DMS114 treated with DMSO at 0.1 percent for 48 hours (cell line): ENCODE measurements around the gene TTC24.
"Not testable (repeated sequence)": the region's sequence is repeated elsewhere in the genome, so short reads cannot be mapped to it uniquely, and the experiment has no call there.

Experiments
- DNase-seq: peaks from one replicate; lab custom pipeline; 2025; ENCODE audit not compliant: unreplicated experiment; lab: John Stamatoyannopoulos, UW

TTC24 gene

DNA sequence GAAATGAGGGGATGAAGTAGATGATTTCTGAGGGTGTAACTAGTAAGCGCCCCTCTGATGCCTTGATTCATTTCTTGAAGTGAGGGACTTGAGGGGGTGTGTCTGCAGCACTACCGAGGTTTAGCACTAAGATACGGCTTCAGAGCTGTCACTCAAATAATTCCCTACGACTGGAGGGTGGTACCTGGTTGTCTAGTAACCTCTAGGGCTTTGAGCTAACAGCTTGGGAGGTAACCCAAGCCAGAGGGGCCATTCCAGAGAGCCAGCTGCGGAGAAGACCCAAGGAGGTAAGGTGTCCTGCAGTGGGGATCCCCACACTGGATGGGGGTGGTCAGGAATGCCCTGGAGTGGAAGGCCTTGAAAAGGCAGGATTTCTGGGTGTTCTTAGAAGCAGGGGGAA lies at the start of gene TTC24:
TTC24 (plus strand) TSS at position 252 of the 400 bp plus-strand sequence. CDS start 1,642 bp downstream, outside the sequence.
- no peak for DNase-seq

DNA sequence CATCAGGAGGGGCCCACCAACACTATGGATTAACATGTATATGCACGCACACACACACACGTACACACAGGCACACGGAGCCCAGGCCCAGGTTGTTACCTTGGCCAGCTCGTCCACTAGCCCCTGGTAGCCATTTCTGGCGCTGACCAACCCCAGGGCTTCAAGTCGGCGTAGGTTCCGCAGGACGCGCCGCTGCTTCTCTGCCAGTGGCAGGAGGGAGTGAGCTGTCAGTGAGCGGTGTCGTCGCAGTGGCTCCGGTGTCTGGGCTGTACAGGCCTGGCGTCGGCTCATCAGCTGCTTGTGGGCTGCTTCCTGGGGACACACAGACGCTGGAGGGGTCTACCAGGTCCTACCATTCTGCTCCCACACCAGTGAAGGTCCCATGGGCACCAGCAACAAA lies 49.5 kb upstream of the TTC24 start:
- no peak for DNase-seq

DNA sequence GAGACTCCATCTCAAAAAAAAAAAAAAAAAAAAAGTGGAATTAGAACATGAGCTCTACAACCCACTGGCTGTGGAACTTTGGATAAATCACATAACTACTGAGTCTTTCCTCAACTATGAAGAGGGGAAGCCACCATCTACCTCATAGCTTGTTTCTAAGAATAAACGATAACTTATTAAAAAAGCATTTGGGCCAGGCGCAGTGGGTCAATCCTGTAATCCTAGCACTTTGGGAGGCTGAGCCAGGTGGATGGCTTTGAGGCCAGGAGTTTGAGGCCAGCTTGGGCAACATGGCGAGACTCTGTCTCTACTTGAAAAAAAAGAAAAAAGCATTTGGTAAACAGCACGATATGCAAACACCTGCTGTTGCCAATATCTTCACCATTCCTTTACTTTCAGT lies 47.1 kb upstream of the TTC24 start:
- no peak for DNase-seq

DNA sequence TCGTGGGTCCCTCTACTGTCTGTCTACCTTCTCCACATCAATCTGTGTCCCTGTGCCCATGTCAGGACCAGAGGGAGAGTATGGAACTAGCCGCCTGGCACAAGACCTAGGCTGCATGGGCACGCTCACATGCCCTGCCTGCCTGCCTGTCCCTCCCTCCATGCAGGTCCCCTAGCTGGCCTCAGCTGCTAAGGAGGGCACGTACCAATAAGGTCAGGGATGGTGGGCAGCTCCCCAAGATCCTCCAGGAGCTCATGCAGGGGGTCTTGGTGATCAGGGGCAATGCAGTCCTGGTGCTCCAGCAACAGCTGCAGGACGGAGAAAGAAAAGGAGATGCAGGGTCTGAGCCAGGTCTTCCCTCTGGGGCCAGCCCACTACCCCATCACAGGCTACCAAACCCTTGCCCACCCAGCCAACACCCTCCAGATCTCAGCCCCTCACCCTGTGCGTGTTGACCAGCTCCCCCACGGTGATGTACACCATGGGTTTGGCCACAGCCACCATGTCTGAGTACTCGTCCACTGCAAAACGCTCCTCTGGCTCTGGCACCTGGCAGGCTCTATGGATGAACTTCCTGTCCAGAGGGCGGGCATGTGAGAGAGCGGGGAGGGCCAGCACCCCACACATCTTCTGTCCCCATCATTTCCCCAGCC lies 45.8 kb upstream of the TTC24 start:
- no peak for DNase-seq

DNA sequence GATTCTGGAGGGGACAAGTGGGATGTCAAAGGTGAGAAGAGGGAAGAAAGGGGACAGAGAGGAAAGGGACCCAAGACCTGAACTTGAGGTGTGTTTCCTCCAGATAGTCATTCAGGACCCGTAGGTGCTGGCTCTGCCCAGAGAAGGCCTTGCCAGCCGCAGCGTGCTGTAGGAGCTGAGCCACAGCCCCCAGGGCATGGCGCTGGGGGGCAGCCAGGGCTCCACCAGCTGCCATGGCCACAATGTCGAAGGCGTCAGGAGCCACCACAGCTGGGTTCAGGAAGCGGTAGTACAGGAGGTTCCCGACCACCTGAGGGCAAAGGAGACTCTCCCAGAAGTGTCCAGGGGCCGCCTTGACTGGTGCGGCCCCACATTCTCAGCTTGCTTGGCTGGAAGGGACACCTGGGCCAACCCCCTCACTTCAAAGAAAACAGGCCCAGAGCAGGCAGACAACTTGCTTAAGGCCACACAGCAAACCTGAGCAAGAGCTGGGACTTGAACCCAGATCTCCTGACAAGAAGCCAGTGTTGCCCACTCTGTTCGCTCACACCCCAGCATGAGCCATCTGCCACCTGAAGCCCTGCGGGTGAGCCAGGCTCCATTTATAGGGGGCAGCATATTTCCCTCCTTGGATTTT lies 45.0 kb upstream of the TTC24 start:
- DNase-seq = no peak

DNA sequence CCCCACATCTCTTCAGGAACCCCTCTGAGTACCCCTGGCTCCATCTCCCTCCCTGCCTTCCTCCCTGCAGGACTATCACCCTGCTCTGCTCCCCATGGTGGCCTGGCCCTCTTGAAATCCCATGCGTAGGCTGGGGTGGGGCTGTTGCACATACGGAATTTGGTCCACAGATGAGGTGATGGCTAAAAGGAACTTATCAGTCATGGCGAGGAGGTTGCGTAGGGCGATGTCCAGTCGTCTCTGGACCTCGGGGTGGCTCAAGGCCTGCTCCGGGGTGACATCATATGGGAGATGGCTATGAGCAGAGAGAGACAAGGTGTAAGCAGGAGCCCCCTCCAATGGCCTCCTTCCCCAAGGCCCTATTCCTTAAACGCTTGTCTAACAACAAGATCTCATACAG lies 42.5 kb upstream of the TTC24 start:
- no peak for DNase-seq

DNA sequence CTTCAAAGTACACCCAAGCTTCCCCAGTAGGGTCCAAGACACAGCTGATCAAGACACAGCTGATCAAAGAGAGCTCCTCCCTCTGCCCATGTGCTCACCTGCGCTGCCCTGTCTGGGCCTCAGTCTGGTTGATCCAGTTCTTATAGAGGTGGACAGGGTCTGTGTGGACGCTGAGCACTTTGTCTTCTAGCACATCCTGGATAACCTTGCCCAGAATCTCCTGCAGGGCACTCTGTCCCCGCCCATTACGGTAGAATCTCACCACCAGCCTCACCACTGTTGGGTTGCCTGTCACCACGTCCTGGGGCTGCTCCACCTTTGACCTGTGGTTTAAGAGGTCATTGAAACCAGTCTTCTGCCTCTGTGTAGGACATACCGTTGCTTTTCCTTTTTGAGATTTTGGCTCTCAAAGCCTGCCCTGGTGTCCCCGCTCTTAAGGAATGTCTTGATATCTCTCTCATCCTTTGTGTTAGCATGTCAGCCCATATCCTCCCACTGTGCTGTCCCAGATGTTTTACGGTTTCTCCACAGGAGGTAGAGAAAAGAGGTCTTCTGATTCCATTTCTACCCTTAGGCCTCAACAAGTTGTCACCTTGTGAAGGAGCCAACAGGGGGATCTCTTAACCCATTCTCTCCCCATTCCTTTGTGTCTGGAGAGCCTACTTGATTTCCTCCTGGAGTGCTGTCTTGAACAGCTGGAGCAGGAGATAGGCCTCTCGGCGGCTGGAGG lies 40.6 kb upstream of the TTC24 start:
- DNase-seq = no peak

DNA sequence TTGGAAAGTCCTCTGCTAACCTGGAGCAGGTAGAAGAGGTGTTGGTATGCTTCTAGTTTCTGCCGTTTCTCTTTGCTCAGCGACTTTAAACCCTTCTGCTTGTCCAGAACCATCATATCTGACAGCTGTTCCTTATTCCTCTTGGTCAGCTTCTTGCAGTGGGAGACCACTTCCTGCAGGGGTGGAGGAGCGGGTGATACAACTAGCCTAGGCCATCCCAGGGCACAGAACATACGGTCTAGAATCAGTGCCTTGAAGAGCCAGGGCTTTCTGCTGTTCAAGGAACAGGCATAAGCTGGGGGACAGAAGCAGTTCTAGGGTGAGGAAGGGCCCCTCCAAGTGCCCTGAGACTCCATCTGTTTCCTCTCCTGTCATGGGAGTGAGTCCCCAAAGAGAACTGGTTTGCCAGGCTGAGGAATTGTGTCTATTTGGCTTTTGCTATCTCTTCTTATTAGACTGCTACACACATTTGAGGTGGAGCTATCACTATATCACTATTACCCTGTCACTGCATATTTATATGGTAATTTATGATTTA lies 39.6 kb upstream of the TTC24 start:
- no peak for DNase-seq

DNA sequence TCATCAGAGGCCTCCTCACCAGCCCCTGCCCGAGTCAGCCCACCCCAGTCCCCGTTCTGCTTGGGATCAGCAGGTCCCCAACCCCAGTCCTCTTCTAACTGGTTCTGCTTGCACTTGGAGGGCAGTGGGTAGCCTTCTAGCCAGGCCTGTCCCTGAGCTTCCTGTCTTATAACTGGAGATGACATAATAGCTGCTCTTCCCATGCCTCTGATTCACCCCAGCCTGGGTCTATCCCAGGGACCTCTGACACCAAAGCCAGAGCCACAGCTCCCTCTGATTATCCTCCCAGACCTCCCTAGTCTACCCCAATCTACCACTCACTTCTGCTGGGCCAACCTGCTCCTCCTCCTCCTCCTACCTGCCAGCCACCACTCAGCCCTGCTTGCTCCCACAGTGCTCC lies 38.6 kb upstream of the TTC24 start:
- DNase-seq = no peak

DNA sequence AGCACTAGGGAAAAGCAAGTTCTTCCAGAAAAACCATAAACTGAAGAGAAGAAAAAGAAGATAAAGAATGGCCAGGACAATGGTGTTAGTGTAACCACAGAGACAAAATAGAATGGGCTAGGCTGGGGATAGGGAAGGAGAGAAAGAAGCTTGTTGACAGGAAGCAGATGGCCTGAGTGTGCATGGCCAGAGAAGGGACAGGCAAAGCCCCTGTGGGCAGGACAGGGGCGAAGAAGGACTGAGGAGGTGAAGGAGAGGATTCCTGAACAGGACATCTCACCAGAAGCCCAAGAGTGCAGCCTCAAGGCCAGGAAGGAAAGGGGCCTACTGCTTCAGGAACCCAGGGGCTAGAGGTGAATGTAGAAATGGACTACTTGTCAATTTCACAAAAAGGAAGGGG lies 36.5 kb upstream of the TTC24 start:
- DNase-seq = no peak

DNA sequence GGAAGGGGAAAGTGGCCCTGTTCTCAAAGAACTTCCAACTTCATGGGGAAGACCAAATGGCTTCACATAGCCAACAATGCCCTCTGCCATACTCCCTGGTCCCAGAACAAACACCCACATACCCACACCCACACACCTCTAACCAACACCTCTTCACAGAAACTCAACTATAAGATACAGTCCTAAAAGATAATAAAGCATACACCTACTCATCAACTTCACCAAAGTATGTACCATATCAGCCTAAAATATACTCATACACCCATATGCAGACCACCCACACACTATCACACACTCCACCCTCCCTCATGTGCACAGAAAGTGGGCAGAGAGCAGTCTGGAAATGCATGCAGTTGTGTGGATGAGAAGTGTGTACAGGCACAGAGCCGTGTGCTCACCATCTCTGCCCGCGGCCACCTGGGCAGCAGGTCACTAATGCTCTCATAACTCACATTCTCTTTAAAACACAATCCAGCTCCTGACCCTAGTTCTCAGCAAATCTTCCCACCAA lies 34.9 kb upstream of the TTC24 start:
- no peak for DNase-seq

DNA sequence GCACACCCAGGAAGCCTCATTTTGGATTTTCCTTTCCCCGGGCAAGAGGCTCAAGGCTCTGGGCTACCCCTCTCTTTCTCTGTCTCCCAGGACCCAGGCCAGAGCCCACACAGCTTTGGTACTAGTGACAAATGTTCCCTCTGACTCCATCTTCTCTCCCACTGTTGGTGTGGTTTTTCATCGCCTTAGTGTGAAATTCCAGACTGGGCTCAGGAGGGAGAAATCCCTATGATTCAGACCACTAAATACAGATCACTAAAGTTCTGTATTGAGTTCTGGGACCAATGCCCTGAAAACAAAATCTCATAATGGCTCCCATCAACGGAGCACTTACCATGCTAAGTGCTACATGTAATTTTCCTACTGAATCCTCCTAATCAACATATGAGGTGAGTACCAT lies 33.3 kb upstream of the TTC24 start:
- DNase-seq = no peak

DNA sequence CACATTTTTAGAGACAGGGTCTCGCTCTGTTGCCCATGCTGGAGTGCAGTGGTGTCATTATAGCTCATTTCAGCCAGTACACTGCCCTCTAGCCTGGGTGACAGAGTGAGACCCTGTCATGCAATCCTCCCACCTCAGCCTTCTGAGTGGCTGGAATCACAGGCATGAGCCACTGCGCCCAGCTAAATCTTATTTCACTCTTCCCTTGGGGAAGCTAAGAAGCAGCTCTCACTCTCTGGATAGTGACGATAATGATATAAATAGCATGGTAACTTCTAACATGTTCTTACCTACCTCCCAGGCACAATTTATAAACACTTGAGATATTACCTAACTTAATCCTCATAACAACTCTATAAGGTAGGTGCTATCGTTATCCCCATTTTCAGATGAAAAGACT lies 32.1 kb upstream of the TTC24 start:
- no peak for DNase-seq

DNA sequence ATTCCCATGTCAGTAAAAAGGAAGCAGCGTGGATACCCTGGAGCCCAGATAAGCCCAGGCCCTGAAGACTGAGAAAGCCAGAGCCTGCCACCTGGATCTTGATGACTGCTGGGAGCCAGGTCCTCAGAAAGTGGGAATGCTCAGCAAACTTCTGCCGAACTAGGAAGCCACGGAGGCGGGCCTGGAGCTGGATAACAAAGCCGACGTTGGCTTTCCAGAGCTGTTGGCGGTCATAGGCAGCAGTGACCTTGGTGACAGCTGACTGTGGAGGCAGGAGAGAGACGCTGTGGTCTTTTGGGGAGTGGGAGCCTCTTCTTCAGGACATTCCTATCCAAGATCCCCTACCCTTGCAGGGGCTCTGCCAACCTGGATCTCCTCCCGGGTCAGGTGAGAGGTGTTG lies 31.5 kb upstream of the TTC24 start:
- DNase-seq = no peak

DNA sequence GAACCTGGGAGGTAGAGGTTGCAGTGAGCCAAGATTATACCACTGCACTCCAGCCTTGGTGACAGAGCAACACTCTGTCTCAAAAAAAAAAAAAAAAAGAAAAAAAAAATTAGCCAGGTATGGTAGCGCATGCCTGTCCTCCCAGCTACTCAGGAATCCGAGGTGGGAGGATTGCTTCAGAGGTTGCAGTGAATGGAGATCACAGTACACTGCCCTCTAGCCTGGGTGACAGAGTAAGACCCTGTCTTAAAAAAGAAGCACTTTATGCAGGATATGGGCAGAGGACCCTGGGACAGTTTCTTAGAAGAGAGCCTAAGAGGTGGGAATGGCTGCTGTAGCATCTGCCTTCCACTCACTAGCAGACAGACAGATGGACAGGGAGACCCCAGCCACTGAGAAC lies 30.1 kb upstream of the TTC24 start:
- DNase-seq = no peak

DNA sequence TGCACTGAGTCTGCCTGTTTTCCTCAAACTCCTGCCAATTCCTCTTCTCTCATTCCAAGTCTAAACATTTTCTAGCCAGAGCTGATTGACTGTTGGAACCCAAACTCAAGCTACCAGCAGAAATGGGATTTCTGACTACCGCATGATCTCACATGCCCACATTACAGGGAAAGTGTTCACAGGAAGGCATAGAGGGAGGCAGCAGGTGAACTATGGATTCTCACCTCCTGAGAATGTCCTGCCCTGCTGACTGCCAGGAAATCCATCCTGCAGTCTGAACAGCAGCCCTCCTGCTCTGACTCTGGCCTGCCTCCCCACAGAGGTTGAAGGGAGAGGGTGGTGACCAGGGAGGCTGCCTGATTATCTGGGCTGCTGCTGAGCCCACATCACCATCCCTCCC lies 29.7 kb upstream of the TTC24 start:
- DNase-seq = no peak

DNA sequence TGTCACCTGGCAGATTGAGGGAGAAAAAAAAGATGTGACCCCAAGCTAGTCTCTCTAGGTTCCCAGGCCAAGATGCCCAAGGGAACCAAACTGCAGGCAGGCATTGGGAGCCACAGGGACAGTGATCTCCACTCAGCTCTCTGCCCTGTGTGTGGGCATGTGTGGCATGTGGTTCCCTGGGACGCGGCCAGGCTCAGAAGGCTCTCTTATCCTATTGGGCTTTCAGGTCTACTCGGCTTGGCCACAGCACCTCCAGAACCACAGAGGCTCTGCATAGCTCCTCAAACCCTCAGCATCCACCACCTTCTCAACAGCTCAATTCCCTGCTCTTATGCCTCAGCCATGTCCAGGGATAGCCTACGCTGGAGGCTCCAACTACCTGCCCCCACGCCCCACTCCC lies 29.2 kb upstream of the TTC24 start:
- DNase-seq = no peak

DNA sequence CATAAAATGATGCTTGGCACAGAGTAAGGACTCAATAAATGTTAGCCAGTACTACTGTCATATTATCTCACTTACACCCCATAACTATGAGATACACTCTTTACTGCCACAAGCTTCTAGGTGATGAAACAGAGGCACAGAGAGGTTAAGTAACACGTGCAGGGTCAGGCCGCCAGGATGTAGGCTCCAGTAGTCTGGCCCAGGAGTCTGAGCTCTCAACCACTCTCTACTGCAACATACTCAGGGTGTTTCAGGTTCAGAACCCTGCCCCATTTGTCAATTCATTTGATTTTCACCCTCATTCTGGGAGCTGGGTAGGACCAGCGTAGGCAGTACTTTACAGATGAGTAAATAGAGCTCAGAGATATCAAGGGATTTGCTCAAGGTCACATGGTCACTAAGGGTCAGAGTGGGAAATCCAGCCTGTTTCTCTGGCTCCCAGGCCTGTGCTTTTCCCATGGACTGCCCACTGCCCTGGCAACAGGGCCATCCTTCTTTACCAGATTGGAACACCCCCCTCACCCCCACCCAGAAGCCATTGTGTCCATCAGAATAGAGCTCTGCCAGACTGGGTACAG lies 28.4 kb upstream of the TTC24 start:
- no peak for DNase-seq

DNA sequence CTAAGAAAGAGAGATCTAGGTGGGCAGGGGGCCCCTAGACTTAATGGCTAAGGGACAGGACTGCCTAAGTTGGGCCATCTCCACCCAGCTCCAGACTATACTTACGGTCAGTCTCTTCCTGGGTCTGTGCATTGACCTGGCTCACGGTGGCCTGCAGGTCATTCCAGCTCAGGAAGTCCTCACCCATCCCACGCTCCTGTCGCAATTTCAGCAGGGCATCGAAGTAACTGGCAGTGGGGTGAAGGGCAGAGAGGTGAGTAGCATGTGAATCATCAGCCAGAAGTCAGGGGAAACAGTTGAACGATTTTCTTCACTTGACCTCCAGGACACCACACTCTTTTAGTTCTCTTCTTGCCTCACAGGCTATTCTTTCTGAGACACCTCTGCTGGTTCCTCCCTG lies 27.7 kb upstream of the TTC24 start:
- no peak for DNase-seq

DNA sequence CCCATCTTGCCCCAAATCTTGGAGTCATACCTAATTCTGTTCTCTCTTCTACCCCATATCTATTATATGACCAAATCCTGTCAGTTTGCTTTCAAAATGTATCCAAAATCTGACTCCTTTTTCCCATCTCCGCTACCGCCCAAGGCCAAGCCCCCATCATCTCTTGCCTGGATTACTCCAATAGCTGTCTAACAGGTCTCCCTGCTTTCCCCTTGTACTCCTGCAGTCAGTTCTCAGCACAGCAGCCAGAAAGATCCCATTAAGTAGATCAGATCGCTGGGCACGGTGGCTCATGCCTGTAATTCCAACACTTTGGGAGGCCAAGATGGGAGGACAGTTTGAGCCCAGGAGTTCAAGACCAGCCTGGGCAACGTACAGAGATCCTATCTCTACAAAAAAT lies 27.0 kb upstream of the TTC24 start:
- no peak for DNase-seq

DNA sequence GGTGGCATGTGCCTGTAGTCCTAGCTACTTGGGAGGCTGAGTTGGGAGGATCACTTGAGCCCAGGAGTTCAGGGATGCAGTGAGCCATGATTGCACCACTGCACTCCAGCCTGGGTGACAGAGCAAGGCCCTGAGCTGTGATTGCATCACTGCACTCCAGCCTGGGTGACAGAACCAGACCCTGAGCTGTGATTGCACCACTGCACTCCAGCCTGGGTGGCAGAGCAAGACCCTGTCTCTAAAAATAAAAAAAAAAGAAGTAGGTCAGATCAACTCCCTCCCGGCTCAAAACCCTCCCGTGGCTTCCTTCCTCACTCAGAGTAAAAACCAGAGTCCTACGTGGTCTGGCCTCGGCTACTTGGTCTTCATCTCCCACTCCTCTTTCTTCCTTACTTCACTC lies 26.6 kb upstream of the TTC24 start:
- not testable (repeated sequence) for DNase-seq
